ENCODE data around the gene PATZ1. TPM values are rescaled to one million over a fixed set of nuclear protein-coding genes. Genes with fewer than 3 reads are reported as not detected.
A peak's percentile ranks its signal among the peaks of the same experiment; 100 is the strongest.

Gene PATZ1
- total RNA-seq, 1 donor from 2014 or later: 33.8 TPM

DNA sequence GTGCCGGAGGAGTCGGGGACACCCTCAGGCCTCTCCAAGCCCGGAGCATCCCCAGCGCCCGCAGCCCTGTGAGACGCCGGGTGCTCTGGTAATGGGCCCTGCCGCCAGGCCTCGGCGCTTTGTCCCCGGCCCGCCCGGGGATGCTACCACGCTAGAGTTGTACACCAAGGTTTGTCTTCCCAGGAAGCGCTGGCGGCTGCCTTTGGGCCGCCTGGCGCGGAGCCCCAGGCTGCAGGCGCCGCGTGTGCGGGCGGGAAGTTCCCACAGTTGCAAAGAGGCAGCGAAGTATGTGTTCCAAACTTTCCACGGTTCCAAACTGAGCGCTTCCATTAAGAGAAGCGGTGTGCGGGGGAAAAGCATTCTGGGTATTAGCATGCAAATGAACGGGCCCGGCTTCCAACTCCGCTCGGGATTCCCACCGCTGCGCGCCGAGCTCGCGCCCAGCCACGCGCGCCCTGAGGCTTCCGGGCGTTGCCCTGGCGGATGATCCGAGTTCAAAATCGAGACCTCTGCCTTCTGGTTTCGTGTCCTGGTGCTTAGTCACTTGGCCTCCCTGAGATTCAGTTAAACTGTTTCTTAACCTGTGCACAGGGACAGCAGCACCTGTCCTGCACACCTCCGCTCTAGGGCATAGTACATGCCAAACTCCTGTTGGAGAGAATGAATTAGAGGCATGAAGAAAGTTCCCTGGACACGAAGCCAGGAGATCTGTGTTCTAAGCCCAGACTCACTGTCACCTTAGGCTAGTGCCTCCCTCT, 1.3 kb upstream of the PATZ1 start:
- Mint-ChIP-seq H3K4me1 (peaks cover 28% of the 10 kb centered on the region), H3K9me3 (no peaks in the 10 kb centered on the region), H3K27ac (peak overlapping the region; percentile 90), H3K27me3 (peaks cover 1% of the 10 kb centered on the region), H3K4me3 (peak overlapping the region; percentile 93), H3K36me3 (ENCODE audit: low read depth) (peaks cover 29% of the 10 kb centered on the region)
- intact Hi-C loops (cut with micrococcal nuclease): loop anchor here (1.0 to 10.0 kb wide), 5 partner anchors 55 to 285 kb away; partner anchors contain the start of genes PIK3IP1, SELENOM, SFI1 and SMTN
- peak; percentile 90 for DNase-seq

DNA sequence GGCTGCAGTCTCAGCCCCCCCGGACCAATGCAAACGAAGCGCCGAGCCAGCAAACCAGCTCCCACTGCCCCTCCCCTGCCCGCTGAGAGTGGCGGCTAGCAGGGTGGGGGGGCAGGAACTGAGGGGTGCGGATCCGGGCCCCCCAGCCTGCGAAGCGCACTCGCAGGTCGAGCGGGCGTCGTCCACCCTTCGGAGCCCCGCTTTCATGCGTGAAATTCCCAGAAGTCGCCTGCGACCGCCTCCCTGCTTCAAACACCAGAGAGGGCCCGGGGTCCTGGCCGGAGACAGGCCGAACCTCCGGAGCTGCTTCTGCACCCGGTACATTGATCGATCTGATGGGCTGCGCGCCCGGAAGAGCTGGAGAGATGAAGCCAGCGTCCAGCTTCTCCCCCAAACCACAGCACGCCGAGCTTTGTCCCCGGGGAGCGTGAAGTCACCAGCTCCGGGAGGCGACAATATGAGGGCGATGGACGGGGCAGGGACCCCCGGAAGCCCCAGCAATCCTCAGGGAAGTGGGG, 646 bp upstream of the PATZ1 start:
- intact Hi-C loops (cut with micrococcal nuclease): loop anchor here (1.0 to 10.0 kb wide), 6 partner anchors 53 to 286 kb away; partner anchors contain the start of genes DRG1, PIK3IP1, SELENOM and SFI1
- Mint-ChIP-seq H3K36me3 (ENCODE audit: low read depth) (peaks cover 35% of the 10 kb centered on the region), H3K9me3 (no peaks in the 10 kb centered on the region), H3K27ac (peak overlapping the region; percentile 90), H3K27me3 (no peaks in the 10 kb centered on the region), H3K4me1 (peaks cover 33% of the 10 kb centered on the region), H3K4me3 (peak overlapping the region; percentile 93)
- DNase-seq: peak; percentile 86

DNA sequence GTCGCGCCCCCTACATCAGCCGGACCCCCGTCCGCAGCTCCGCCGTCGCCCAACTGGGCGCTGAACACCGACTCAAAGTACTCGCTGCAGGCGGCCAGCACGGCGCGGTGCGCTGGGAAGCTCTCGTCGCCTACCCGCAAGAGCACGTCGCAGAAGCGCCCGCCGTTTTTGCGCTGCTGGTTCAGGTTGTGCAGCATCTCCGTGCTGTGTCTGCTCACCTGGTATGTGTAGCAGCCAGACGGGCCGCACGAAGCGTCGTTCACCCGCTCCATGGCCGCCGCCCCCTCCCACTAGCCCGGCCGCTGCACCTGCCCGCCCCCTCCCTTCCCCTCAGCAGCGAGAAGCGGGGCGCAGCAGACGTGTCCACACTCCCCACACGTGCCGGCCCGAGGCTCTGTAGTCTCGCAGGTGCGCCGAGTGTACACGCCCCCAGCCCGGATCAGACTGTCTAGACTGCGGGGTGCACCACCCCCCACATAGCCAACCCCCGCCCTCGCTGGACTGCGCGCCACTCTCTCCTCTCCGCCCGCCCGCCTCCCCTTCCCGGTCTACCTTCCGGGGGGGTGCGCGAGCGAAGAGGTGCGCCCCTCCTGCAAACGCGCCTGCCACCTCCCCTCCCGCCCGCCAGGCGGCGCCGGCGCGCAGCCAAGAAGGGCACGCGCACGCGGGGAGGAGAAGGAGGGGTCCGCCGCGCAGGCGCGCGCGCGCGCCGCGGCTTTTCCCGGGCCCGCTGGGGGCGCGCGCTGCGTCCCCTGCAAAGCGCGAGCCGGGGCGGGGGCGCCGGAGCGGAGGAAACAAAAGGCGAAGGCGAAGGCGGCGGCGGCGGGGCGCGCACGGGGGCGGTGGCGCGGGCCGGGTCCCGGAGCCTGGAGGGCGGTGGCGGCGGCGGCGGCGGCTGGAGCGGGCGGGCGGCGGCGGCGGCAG, 553 bp downstream of the PATZ1 start:
- Mint-ChIP-seq H3K36me3 (ENCODE audit: low read depth) (peaks cover 44% of the 10 kb centered on the region), H3K27ac (peak overlapping the region; percentile 92), H3K4me1 (peaks cover 37% of the 10 kb centered on the region), H3K4me3 (peak overlapping the region; percentile 93), H3K9me3 (no peaks in the 10 kb centered on the region), H3K27me3 (no peaks in the 10 kb centered on the region)
- peak; percentile 97 for DNase-seq
- intact Hi-C loops (cut with micrococcal nuclease): loop anchor here (1.0 to 10.0 kb wide), 7 partner anchors 53 to 287 kb away; partner anchors contain the start of genes DRG1, EIF4ENIF1, LIMK2 and PIK3IP1

DNA sequence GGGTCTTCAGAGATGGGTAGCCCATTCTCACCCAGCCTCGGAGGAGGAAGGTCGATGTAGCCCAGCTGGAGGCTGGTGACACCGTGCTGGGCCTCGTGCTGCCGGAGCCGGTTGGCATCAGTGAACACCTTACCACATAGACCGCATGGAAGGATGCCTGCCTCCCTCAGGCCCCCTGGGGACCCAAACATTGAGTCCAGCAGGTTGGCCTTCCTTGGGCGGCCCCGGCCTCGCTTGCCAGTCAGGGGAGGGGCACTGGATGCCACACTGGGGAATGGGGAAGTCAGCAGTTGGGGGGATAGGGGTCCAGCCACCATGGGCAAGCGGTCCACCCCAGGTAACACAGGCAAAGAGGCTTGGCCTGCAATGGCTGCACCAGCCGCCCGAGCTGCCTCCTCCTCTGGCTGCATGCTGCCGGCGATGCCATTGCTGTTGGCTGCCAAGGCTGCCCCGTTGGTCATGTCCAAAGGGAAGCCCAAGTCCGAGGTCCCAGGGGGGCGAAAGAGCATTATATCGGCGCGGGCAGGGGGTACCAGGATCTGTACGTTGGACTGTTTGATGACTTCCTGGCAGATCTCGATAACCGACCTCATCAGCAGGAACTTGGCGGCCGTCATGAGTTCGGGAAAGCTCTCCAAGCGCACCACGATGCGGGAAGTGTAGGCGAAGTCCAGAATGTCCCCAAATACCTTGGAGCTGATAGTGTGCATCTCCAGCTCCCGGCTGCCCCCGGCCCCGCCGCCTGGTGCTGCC, 1.4 kb downstream of the PATZ1 start:
- Mint-ChIP-seq H3K27ac (peak overlapping the region; percentile 92), H3K36me3 (ENCODE audit: low read depth) (peaks cover 53% of the 10 kb centered on the region), H3K9me3 (no peaks in the 10 kb centered on the region), H3K27me3 (no peaks in the 10 kb centered on the region), H3K4me1 (peaks cover 45% of the 10 kb centered on the region), H3K4me3 (peak overlapping the region; percentile 93)
- DNase-seq: peak; percentile 76
- intact Hi-C loops (cut with micrococcal nuclease): loop anchor here (2.0 to 10.0 kb wide), 3 partner anchors 132 to 260 kb away; partner anchors contain the start of genes EIF4ENIF1, LIMK2 and SMTN

DNA sequence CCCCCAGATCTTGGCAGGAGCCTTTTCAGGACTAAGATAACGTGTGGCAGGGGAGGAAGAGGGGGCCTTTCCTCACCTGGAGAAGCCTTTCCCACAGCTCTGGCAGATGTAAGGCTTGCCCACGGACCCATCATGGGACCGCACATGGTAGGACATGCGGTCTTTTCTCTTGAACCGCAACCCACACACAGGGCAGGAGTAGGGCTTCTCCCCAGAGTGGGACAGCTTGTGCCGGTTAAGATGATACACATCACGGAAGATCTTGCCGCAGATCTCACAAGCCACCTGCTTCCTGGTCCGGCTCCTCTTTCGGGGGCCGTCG, 1.9 kb downstream of the PATZ1 start:
- peak; percentile 72 for DNase-seq

DNA sequence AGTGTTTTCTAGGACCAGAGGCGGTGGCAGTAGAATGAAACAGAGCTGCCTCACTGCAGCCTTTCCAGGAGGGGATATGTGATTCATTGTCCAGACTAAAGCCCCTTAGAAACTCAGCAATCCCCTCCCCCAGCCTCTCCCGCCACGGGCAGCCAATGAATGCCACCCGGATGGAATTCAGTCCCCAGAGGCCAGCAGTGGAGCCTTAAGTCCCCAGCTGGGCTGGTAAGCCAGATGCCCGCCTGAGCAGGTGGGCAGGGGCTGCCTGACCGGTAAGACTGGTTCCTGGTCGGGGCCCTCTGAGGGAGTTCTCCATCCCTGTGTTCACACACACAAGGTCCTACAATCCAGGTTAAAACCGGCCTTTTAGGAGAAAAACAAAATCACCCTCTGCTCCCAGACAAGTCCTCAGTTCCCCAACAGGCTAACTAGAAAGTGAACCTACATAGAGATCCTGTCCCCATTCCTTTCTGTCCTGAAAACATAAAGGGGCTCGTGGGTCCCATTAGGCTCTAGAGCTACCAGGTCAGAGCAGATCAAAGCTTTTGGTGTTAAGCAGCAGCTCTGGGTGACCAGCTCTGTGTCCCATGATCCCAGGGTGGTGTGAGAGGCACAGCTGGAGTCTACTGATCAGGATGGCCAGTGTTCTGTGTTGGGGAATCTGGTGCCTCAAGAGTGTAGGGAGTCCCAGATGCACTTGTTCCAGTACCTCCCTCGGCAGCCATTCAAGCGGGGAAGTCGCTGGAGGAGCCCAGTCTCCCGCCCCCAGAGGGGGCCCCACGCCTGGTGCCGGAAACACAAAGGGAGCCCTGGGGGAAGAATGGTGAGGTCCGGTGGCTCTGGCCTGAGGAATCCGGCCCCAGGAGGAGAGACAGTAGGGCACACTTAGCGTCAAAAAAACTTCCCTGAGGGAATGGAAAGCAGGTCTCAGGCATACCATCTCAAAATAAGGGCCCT, 2.6 kb downstream of the PATZ1 start:
- peaks cover 49% of the 10 kb centered on the region for H3K4me1 Mint-ChIP-seq
- intact Hi-C loops (cut with micrococcal nuclease): loop anchor here (2.0 to 10.0 kb wide), 3 partner anchors 131 to 259 kb away; partner anchors contain the start of genes EIF4ENIF1, LIMK2 and SMTN
- H3K9me3 Mint-ChIP-seq: no peaks in the 10 kb centered on the region
- H3K4me3 Mint-ChIP-seq: peak overlapping the region; percentile 93
- DNase-seq: peak; percentile 69
- H3K36me3 Mint-ChIP-seq (ENCODE audit: low read depth): peaks cover 59% of the 10 kb centered on the region
- H3K27me3 Mint-ChIP-seq: no peaks in the 10 kb centered on the region
- peak overlapping the region; percentile 92 for H3K27ac Mint-ChIP-seq

More for the DNA sequence above, 1.9 kb downstream of the PATZ1 start:
- intact Hi-C loops (cut with micrococcal nuclease): loop anchor here (2.0 to 10.0 kb wide), 3 partner anchors 131 to 259 kb away; partner anchors contain the start of genes EIF4ENIF1, LIMK2 and SMTN
- H3K27ac Mint-ChIP-seq: peak overlapping the region; percentile 92
- H3K4me1 Mint-ChIP-seq: peaks cover 48% of the 10 kb centered on the region
- H3K36me3 Mint-ChIP-seq (ENCODE audit: low read depth): peaks cover 56% of the 10 kb centered on the region
- H3K27me3 Mint-ChIP-seq: no peaks in the 10 kb centered on the region
- H3K4me3 Mint-ChIP-seq: peak overlapping the region; percentile 93
- no peaks in the 10 kb centered on the region for H3K9me3 Mint-ChIP-seq

DNA sequence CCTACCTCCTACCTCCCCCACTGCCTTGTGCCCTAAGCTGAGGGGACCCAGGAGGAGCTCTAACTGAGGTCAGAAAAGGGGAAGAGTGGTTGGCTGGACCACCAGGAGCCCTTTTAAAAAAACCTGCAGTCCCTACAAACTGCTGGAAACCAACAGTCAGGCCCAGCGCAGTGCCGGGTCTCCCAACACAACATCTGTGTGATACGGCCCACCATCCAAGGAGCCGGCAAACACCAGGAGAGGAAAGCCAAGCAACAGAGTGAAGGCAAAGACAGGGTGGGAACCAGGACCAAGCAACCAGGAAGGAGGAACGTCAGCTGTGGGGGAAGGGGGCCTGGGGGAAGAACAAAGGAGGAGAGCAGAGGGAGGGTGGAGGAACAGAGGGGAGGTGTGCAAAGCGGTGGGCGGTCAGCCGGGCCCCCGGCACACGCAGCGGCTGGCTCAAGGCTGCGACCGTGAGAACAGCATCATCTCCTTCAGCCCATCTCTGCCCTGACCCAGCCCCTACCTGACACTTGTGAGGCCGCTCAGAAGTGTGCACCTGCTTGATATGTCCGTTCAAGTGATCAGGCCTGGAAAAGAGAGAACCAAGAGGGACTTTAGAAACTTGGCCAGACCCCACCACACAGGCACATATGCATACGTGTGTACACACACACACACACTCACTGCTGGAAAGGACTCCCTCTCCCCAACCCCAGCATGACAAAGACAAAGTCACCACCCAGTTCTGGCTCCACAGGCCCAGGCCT, 3.6 kb downstream of the PATZ1 start:
- Mint-ChIP-seq H3K4me3 (peak overlapping the region; percentile 93), H3K27me3 (no peaks in the 10 kb centered on the region), H3K4me1 (peaks cover 50% of the 10 kb centered on the region), H3K27ac (peak overlapping the region; percentile 69), H3K36me3 (ENCODE audit: low read depth) (peaks cover 62% of the 10 kb centered on the region), H3K9me3 (no peaks in the 10 kb centered on the region)
- no peak for DNase-seq
- intact Hi-C loops (cut with micrococcal nuclease): loop anchor here (10.0 kb wide), 1 partner anchor 258 kb away; the partner anchor contains the start of gene SMTN

DNA sequence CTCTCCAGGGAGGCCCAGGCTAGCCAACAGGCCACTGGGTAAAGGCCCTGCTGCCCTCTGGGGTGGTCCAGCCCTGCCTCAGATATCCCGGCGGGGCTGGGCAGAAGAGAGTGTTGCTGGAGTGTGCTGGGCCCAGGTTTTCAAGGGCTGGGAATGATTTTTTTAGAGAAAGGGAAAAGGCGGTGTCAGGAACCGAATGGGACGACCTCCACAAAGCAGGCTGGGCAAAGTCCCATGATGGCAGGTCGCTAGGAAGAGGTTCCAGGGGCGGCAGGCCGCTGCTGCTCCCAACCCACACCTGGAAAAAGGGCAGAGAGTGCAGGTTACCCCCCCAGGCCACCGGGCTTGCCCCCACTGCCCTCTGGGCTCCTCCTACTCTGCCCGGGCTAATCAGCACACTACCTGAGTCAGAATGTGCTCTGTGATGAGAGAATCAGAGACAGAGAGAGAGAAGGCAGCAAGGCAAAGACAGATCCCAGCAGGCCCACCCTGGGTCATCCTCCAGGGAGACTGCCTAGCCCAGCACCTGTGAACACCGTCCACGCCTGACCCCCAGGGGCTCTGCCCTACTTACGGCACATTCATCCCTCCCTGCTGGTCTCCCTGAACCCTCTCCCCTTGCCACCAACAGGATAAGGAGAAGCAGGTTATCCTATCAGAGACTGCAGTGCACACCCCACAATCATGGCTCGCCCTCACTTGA, 4.6 kb downstream of the PATZ1 start:
- DNase-seq: no peak
- H3K4me3 Mint-ChIP-seq: peak overlapping the region; percentile 93
- intact Hi-C loops (cut with micrococcal nuclease): loop anchor here (10.0 kb wide), 1 partner anchor 257 kb away; the partner anchor contains the start of gene SMTN
- peaks cover 52% of the 10 kb centered on the region for H3K4me1 Mint-ChIP-seq
- H3K27me3 Mint-ChIP-seq: no peaks in the 10 kb centered on the region
- peaks cover 68% of the 10 kb centered on the region for H3K36me3 Mint-ChIP-seq (ENCODE audit: low read depth)
- no peaks in the 10 kb centered on the region for H3K9me3 Mint-ChIP-seq
- peak overlapping the region; percentile 28 for H3K27ac Mint-ChIP-seq

DNA sequence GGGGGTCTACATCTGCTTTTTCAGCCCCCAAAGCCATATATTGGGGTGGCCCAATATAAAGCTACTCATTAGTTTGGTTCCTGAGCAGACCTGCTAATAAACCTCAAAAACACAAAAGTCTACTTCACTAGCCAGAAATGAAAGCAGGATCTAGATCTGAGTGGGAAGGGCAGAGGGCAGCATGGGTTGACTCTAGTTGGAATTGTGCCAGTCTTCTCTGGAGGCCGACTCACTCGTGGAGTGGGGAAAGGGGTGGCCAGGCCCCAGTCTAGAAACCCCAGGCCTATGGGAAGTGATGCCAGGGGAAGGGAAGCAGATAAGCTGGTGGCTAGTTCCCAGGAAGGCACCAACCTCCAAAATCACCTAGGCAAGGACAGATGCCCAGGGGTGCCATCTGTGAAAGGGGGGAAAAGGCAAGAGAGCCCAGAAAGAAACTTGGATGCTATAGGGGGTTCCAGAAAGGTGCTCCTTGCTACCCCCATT, 5.3 kb downstream of the PATZ1 start:
- Mint-ChIP-seq H3K27me3 (no peaks in the 10 kb centered on the region), H3K36me3 (ENCODE audit: low read depth) (peaks cover 73% of the 10 kb centered on the region), H3K9me3 (no peaks in the 10 kb centered on the region), H3K4me1 (peaks cover 52% of the 10 kb centered on the region), H3K4me3 (peak overlapping the region; percentile 37), H3K27ac (no peak overlapping the region)
- intact Hi-C loops (cut with micrococcal nuclease): loop anchor here (10.0 kb wide), 1 partner anchor 256 kb away; the partner anchor contains the start of gene SMTN
- no peak for DNase-seq

DNA sequence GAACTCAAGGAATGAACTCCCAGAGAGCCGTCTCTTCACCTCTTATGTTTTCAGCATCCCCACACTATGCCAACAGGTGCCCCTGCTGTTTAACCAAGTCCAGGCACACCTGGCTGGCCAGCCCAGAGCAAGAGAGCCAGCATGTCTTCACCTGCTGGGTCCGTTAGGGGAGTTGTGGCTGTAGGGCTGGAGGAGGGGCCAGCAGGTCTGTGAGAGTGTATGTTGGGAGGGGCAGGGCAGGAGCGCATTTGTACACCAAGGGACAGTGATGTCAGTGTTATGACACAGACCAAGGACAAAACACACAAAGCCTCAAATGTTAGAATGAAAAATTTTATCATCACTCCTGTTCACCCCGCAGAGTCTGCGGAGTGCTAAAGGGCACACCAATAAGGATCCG, 5.8 kb downstream of the PATZ1 start:
- Mint-ChIP-seq H3K27me3 (no peaks in the 10 kb centered on the region), H3K36me3 (ENCODE audit: low read depth) (peaks cover 74% of the 10 kb centered on the region), H3K4me1 (peaks cover 52% of the 10 kb centered on the region), H3K4me3 (no peak overlapping the region), H3K9me3 (no peaks in the 10 kb centered on the region), H3K27ac (no peak overlapping the region)
- DNase-seq: no peak
- intact Hi-C loops (cut with micrococcal nuclease): loop anchor here (10.0 kb wide), 1 partner anchor 256 kb away; the partner anchor contains the start of gene SMTN
